HEK293T (cell line): ENCODE results near the gene TEX38.
"Not testable (repeated sequence)": the region's sequence is repeated elsewhere in the genome, so short reads cannot be mapped to it uniquely, and the experiment has no call there.

Experiments
- CTCF ChIA-PET: fragments of 350-600 bp; formaldehyde crosslinking; extraction: SDS; loops from one replicate; lab custom pipeline; 2021; ENCODE audit warnings: antibody characterized with exemption, inconsistent platforms; lab: Yijun Ruan, JAX
- POLR2A ChIA-PET: fragments of 350-600 bp; formaldehyde crosslinking; extraction: SDS; loops from one replicate; lab custom pipeline; 2020; ENCODE audit warnings: antibody characterized with exemption, inconsistent platforms; lab: Yijun Ruan, JAX
- DNase-seq: peaks from one replicate; pipeline ENCODE4 v3.0.0; 2012; ENCODE audit warnings: mixed read lengths; ENCODE audit errors: extremely low spot score
- ARNT ChIP-seq: fragments of 450-650 bp; IDR thresholded peaks from 2 replicates; pipeline ENCODE4 v1.6.1; 2017; ENCODE audit warnings: mild to moderate bottlenecking
- BHLHE40 ChIP-seq: fragments of 450-650 bp; IDR thresholded peaks from 2 replicates; pipeline ENCODE4 v1.6.1; 2016; ENCODE audit warnings: mild to moderate bottlenecking, moderate library complexity, borderline replicate concordance
- CTBP1 ChIP-seq: fragments of 450-650 bp; IDR thresholded peaks from 2 replicates; pipeline ENCODE4 v1.6.1; 2016; ENCODE audit warnings: borderline replicate concordance
- ELF4 ChIP-seq: fragments of 450-650 bp; IDR thresholded peaks from 2 replicates; pipeline ENCODE4 v1.6.1; 2017; ENCODE audit warnings: antibody characterized with exemption
- FOXA1 ChIP-seq: fragments of 450-650 bp; IDR thresholded peaks from 2 replicates; pipeline ENCODE4 v1.6.1; 2016; ENCODE audit warnings: mild to moderate bottlenecking
- FOXK2 ChIP-seq: fragments of 450-650 bp; IDR thresholded peaks from 2 replicates; pipeline ENCODE4 v1.6.1; 2016; ENCODE audit warnings: mild to moderate bottlenecking
- FOXM1 ChIP-seq: fragments of 450-650 bp; IDR thresholded peaks from 2 replicates; pipeline ENCODE4 v1.6.1; 2017; ENCODE audit warnings: mild to moderate bottlenecking, borderline replicate concordance
- HDGF ChIP-seq: fragments of 450-650 bp; IDR thresholded peaks from 2 replicates; pipeline ENCODE4 v1.6.1; 2017; ENCODE audit warnings: antibody characterized with exemption, borderline replicate concordance
- L3MBTL2 ChIP-seq: fragments of 450-650 bp; conservative IDR thresholded peaks from 2 replicates; pipeline ENCODE4 v1.6.1; 2016; ENCODE audit warnings: mild to moderate bottlenecking
- LEF1 ChIP-seq: fragments of 450-650 bp; IDR thresholded peaks from 2 replicates; pipeline ENCODE4 v1.6.1; 2017; ENCODE audit warnings: mild to moderate bottlenecking, borderline replicate concordance
- NFRKB ChIP-seq: fragments of 450-650 bp; IDR thresholded peaks from 2 replicates; pipeline ENCODE4 v1.6.1; 2016; ENCODE audit warnings: mild to moderate bottlenecking, moderate library complexity
- SP1 ChIP-seq: fragments of 450-650 bp; IDR thresholded peaks from 2 replicates; pipeline ENCODE4 v1.6.1; 2017
- SUZ12 ChIP-seq: fragments of 450-650 bp; IDR thresholded peaks from 2 replicates; pipeline ENCODE4 v1.6.1; 2016; ENCODE audit warnings: mild to moderate bottlenecking
- TARDBP ChIP-seq: fragments of 450-650 bp; IDR thresholded peaks from 2 replicates; pipeline ENCODE4 v1.6.1; 2016
- ZNF384 ChIP-seq: fragments of 450-650 bp; IDR thresholded peaks from 2 replicates; pipeline ENCODE4 v1.6.1; 2016
- TF ChIP-seq, protein P1 (sequence below): fragments of 450-650 bp; IDR thresholded peaks from 2 replicates; pipeline ENCODE4 v1.6.1; 2016

Gene TEX38

DNA sequence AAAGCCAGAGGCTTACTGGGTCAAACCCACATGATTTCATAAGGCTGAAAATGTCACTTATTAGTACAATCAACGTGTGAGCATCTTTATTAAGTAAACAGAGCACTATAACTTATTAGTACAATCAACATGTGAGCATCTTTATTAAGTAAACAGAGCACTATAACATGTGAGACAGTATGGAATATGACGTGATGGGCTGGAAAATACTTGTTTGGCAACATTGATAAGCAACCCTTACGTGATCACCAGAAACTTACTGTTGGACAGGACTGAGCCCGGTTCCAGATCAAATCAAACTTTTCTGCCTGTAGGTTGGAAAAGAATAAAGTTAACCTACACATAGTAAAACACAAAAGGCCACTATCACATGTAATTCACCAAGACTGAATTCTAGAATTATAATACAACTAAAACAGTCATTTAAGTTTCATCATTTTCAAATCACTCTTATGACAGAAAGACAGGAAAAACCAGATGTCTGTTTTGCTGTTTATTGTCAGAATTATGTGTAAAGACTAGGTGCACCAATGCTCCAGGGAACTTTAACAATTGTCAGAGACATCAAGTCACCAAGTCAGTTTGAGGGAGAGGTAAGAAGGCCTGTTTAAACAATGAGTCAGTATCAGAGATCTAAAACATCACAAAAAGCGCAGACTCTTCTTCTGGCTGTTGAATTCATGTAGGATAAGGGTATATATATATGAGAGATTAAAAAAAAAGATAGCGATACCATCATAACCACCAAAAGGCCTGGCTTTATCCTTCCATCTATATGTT lies 19.1 kb upstream of the TEX38 start:
- POLR2A ChIA-PET, result interaction anchor here (1.1 to 1.9 kb wide), 2 partner anchors 9 to 16 kb away, joined by 3 to 5 read pairs; partner anchors contain the start of gene ATPAF1
- CTCF ChIA-PET, result no interaction called here
- TF ChIP-seq LEF1 (no peak), NFRKB (no peak), ARNT (no peak), SUZ12 (no peak), BHLHE40 (no peak), CTBP1 (no peak), SP1 (no peak), L3MBTL2 (no peak), ZNF384 (no peak)
- TF ChIP-seq, protein P1, sequence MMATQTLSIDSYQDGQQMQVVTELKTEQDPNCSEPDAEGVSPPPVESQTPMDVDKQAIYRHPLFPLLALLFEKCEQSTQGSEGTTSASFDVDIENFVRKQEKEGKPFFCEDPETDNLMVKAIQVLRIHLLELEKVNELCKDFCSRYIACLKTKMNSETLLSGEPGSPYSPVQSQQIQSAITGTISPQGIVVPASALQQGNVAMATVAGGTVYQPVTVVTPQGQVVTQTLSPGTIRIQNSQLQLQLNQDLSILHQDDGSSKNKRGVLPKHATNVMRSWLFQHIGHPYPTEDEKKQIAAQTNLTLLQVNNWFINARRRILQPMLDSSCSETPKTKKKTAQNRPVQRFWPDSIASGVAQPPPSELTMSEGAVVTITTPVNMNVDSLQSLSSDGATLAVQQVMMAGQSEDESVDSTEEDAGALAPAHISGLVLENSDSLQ, result no peak
- no peak for DNase-seq

DNA sequence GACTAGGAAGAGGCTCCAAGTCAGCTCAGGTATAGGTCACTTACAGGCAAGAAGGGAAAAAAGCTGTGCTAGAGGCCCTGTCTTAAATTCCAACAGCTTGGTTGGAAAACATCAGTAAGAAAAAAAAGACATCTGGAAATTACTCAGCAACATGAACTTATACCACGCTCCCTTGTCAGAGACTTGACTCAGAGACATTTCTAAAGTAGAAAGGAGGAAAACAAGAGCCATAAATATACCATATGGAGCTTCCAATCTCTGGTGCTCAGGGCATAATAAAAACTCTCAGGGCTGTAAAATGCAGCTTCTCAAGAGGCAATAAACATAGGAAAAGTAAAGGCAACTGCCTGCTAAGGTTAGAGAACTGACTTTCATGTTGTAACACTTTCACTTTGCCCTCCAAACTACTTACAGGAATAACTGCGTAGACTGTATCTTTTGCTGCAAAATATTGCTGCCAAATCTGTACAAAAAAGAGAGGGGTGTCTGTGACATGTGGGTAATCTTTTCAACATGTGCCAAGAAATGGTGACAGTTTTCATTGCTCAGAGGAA lies 18.2 kb upstream of the TEX38 start:
- ChIA-PET CTCF (no interaction called here), POLR2A (interaction anchor here (1.1 to 1.9 kb wide), 2 partner anchors 10 to 15 kb away, joined by 3 to 5 read pairs; partner anchors contain the start of gene ATPAF1)
- DNase-seq, result no peak
- TF ChIP-seq ELF4 (no peak), ZNF384 (no peak), CTBP1 (no peak), LEF1 (no peak), HDGF (no peak)

DNA sequence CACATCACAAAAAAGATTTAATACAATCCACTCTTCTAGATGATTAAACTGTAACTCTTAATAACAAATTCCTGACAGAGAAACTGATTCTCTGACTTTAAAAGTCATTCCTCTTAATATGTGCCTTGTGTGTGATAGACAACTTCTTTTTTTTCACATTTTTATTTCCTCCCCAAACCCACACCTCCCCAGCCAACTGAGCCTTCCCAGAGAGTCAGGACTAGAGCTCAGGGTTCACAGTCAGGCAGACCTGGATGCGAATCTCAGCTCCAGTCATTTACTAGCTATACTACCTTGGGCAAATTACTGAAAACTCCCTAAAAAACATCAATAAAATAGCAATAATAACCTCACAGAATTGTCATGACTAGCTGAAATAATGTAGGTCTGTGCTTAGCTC lies 17.6 kb upstream of the TEX38 start:
- DNase-seq, result no peak
- ChIA-PET CTCF (interaction anchor here (0.6 kb wide), 1 partner anchor 109 kb away, joined by 4 read pairs; no protein-coding TSS in a partner anchor), POLR2A (interaction anchor here (1.1 to 1.9 kb wide), 2 partner anchors 10 to 14 kb away, joined by 3 to 5 read pairs; partner anchors contain the start of gene ATPAF1)
- no peak for TF ChIP-seq NFRKB
- TF ChIP-seq L3MBTL2, result no peak
- no peak for TF ChIP-seq CTBP1
- TF ChIP-seq FOXA1, result no peak
- TF ChIP-seq, protein P1, result no peak
- TF ChIP-seq ELF4, result no peak
- no peak for TF ChIP-seq FOXM1
- TF ChIP-seq LEF1, result no peak
- no peak for TF ChIP-seq FOXK2
- TF ChIP-seq HDGF, result no peak
- TF ChIP-seq ARNT, result no peak
- no peak for TF ChIP-seq SP1
- no peak for TF ChIP-seq ZNF384
- TF ChIP-seq TARDBP, result no peak

DNA sequence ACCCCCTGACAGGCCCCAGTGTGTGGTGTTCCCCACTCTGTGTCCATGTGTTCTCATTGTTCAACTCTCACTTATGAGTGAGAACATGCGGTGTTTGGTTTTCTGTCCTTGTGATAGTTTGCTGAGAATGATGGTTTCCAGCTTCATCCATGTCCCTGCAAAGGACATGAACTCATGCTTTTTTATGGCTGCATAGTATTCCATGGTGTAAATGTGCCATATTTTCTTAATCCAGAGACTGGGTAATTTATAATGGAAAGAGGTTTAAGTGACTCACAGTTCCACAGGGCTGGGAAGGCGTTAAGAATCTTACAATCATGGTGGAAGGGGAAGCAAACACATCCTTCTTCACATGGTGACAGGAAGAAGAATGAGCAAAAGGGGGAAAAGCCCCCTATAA lies 17.0 kb upstream of the TEX38 start:
- CTCF ChIA-PET, result interaction anchor here (0.6 kb wide), 1 partner anchor 109 kb away, joined by 4 read pairs; no protein-coding TSS in a partner anchor
- DNase-seq, POLR2A ChIA-PET: not testable (repeated sequence)

DNA sequence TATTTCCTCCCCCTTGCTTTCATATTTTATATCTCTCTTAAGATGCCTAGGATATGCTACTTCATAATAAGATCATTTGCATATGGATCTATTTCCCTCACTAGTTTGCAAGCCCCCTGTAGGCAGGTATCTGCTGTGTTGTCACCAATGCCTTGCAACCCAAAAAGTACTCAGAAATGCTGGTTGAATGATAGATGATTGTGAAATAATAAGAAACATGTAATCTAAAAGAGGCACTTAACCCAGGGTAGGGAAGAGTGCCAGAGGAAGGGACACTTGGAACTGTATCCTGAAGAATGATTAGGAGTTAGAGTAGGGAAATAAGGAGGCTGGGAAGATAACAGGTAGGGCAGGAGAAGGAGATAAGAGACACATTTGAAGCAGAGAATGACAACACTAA lies 15.8 kb upstream of the TEX38 start:
- CTCF ChIA-PET, result no interaction called here
- POLR2A ChIA-PET, result no interaction called here
- no peak for DNase-seq
- TF ChIP-seq ARNT (no peak), FOXM1 (no peak), L3MBTL2 (no peak), ELF4 (no peak), SP1 (no peak), HDGF (no peak), BHLHE40 (no peak), SUZ12 (no peak), CTBP1 (no peak), FOXK2 (no peak), FOXA1 (no peak), TARDBP (no peak)
- TF ChIP-seq, protein P1, result no peak

DNA sequence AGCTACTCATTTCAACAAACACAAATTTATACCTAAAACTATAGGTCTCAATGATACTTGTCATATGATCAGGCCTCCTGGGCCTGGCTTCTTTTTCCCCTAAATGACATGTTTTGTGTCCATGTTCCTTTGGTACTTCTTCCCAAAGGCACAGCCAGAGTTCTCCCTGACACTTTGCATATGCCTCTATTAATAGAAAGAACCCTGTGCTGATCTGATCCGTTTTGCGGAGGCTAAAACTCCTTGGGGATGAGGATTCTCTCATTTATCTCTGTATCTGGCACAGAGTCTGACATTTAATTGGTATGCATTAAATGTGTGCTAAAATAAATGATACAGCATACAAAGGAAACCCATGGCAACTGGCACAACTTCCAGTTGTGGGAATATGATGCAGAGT lies 15.0 kb upstream of the TEX38 start:
- ChIA-PET POLR2A (interaction anchor here (0.6 kb wide), 1 partner anchor 63 kb away, joined by 3 read pairs; the partner anchor contains the start of gene EFCAB14), CTCF (no interaction called here)
- no peak for DNase-seq
- TF ChIP-seq L3MBTL2 (no peak), FOXK2 (no peak), NFRKB (no peak), CTBP1 (no peak)
- TF ChIP-seq, protein P1, result no peak
